ENCODE data around the gene KCNK1. TPM values are rescaled to one million over a fixed set of nuclear protein-coding genes. Genes with fewer than 3 reads are reported as not detected.

KCNK1 gene
- total RNA-seq, 1 experiment from 2014 or later, result 31.1 TPM

DNA sequence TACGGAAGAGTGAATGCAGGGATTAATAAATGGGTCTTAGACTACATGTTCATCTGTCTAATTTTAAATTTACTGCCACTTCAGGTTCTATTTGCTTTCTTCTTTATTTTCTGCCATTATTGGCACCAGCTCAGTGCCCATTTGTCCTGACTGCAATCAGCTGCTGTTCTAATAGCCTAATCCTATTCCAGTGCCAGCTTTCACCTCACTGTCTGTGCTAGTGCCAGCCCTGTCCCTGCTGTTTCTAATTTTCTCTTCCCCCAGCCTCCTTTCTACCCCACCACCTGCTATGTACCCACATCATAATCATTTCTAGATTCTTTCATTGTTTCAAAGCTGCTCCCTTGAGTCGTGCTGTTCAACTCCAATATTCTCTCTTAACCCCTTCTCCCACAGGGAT is 86.4 kb downstream of the KCNK1 start:
- no peak overlapping the region for H3K9ac ChIP-seq (ENCODE audit: low read length)
- H3K4me3 ChIP-seq (ENCODE audit: low read length), result no peak overlapping the region
- no peaks in the 10 kb centered on the region for H3F3A ChIP-seq (ENCODE audit: low read length, unreplicated experiment)
- POLR2A ChIA-PET (ENCODE audit: unreplicated experiment), result interaction anchor here (0.6 kb wide), 1 partner anchor 44 kb away, joined by 4 read pairs; no protein-coding TSS in a partner anchor
- peaks cover 22% of the 10 kb centered on the region for H3K4me1 ChIP-seq (ENCODE audit: insufficient read depth, low read length)
- H4K20me1 ChIP-seq (ENCODE audit: low read length), result no peaks in the 10 kb centered on the region
- CTCF ChIA-PET, result no interaction called here
- no TSS peak for BruUV-seq (replicated peaks)
- H3K9me2 ChIP-seq (replicated peaks; ENCODE audit: low read length), result no peaks in the 10 kb centered on the region
- no peak for DNase-seq
- H3K27me3 ChIP-seq (ENCODE audit: low read length), result no peaks in the 10 kb centered on the region
- H2AFZ ChIP-seq (ENCODE audit: low read length), result no peak overlapping the region
- no peaks in the 10 kb centered on the region for H3K79me2 ChIP-seq (ENCODE audit: low read length)
- H3K4me2 ChIP-seq (ENCODE audit: low read length), result no peak overlapping the region
- no peak for TF ChIP-seq EZH2 (IDR thresholded peaks at IDR 0.05; ENCODE audit: low read length, unreplicated experiment)
- TF ChIP-seq EZH2phosphoT487 (IDR thresholded peaks at IDR 0.05; ENCODE audit: borderline replicate concordance, low read length), result no peak
- TF ChIP-seq, protein P1, sequence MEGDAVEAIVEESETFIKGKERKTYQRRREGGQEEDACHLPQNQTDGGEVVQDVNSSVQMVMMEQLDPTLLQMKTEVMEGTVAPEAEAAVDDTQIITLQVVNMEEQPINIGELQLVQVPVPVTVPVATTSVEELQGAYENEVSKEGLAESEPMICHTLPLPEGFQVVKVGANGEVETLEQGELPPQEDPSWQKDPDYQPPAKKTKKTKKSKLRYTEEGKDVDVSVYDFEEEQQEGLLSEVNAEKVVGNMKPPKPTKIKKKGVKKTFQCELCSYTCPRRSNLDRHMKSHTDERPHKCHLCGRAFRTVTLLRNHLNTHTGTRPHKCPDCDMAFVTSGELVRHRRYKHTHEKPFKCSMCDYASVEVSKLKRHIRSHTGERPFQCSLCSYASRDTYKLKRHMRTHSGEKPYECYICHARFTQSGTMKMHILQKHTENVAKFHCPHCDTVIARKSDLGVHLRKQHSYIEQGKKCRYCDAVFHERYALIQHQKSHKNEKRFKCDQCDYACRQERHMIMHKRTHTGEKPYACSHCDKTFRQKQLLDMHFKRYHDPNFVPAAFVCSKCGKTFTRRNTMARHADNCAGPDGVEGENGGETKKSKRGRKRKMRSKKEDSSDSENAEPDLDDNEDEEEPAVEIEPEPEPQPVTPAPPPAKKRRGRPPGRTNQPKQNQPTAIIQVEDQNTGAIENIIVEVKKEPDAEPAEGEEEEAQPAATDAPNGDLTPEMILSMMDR (conservative IDR thresholded peaks at IDR 0.05; ENCODE audit: low read depth, low read length), result no peak
- no peak for ATAC-seq
- H3K9me3 ChIP-seq (ENCODE audit: low read length), result no peaks in the 10 kb centered on the region
- no peaks in the 10 kb centered on the region for H3K36me3 ChIP-seq (ENCODE audit: low read depth, low read length)
- H3K27ac ChIP-seq (ENCODE audit: low read length), result no peak overlapping the region
- intact Hi-C loops (cut with micrococcal nuclease), result no loop called here

DNA sequence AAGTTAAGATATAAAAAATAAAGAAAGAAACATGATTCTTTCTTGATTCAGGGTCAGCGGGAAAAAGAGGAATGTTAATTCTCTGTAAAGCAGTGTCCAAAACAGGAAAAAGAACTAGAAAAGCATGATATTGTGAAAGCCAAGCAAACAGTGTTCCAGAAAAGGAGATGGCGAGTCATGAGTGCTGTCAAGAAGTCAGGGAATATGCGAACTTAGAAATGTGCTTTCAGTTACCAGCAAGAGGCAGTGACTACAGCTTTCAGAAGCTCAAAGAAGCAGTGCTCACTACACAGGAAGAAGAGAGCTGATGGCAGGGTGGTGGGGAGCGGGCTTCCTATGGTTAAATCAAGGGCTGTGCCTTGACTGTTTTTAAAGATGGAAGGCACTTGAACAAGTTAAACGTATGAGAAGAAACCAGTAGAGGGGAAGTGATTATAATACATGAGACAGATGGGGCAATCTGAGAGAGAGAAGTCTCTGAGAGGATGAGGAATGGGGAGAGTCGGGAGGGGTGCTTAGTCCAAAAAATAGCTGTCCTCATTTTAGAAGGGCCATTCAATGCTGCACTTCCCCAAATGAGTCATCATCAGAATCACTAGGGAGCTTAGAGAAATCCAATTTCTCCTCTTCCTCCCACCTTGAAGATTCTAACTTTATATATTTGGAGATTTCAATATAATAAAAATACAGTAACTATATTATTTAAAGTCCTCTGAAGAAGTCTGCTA is 90.4 kb downstream of the KCNK1 start:
- H4K20me1 ChIP-seq (ENCODE audit: low read length), result no peaks in the 10 kb centered on the region
- POLR2A ChIA-PET (ENCODE audit: unreplicated experiment), result interaction anchor here (0.6 kb wide), 1 partner anchor 58 kb away, joined by 7 read pairs; no protein-coding TSS in a partner anchor
- no TSS peak for BruUV-seq (replicated peaks)

More for the DNA sequence above, 90.4 kb downstream of the KCNK1 start:
- Histone ChIP-seq H3K9ac (ENCODE audit: low read length) (peak overlapping the region; percentile 18; the same call in 1 of the 2 replicates), H3K79me2 (ENCODE audit: low read length) (no peaks in the 10 kb centered on the region), H3F3A (ENCODE audit: low read length, unreplicated experiment) (peaks cover 15% of the 10 kb centered on the region), H3K36me3 (ENCODE audit: low read depth, low read length) (no peaks in the 10 kb centered on the region), H3K4me1 (ENCODE audit: insufficient read depth, low read length) (peaks cover 47% of the 10 kb centered on the region), H3K4me3 (ENCODE audit: low read length) (peak overlapping the region; percentile 20; the same call in 1 of the 2 replicates), H3K27me3 (ENCODE audit: low read length) (no peaks in the 10 kb centered on the region), H2AFZ (ENCODE audit: low read length) (peak overlapping the region; percentile 37), H3K27ac (ENCODE audit: low read length) (peak overlapping the region; percentile 74), H3K4me2 (ENCODE audit: low read length) (peak overlapping the region; percentile 65), H3K9me2 (replicated peaks; ENCODE audit: low read length) (no peaks in the 10 kb centered on the region), H3K9me3 (ENCODE audit: low read length) (no peaks in the 10 kb centered on the region)
- intact Hi-C loops (cut with micrococcal nuclease), result no loop called here
- DNase-seq (peak; percentile 78), ATAC-seq (no peak)
- TF ChIP-seq EZH2phosphoT487 (IDR thresholded peaks at IDR 0.05; ENCODE audit: borderline replicate concordance, low read length), result no peak
- TF ChIP-seq EZH2 (IDR thresholded peaks at IDR 0.05; ENCODE audit: low read length, unreplicated experiment), result no peak
- TF ChIP-seq, protein P1 (conservative IDR thresholded peaks at IDR 0.05; ENCODE audit: low read depth, low read length), result no peak
- CTCF ChIA-PET, result no interaction called here

Measured in PC-3 (cell line).